ENCODE results near the gene NUCB2. TPM values are rescaled to one million over a fixed set of nuclear protein-coding genes. Genes with fewer than 3 reads are reported as not detected.

Gene NUCB2
- total and polyA plus RNA-seq, 2 of the 8 experiments (the other 6 are each of a cell fraction or from before 2014, with no cell fraction given): 9.0 to 34.2 TPM

DNA sequence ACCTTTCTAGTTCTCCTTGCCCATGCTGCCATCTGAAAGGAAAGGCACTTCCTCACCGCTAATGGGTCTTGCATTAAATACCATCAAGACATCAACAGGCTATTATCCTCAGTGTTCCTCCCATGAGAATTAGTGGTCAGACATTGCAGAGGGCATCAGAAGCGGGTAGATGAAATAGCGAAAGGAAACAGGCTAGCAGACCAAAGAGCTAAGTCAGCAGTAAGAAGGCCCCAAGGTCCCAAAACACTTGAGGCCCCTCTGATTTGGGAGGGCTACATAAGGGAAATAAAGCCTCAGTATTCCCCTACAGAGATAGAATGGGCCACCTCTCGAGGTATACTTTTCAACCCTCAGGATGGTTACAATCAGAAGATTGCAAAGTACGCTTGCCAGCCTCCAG is 99.0 kb downstream of the NUCB2 start:
- no peaks in the 10 kb centered on the region for H3K4me1 ChIP-seq (replicated peaks in 1 of 4; ENCODE audit: control insufficient read depth in 3 of 4, insufficient read depth in 4 of 4, low read length in 3 of 4)
- H2BK12ac ChIP-seq (ENCODE audit: low read depth, low read length): no peak overlapping the region
- no peak overlapping the region for H3K27ac ChIP-seq (ENCODE audit: low read depth, low read length)
- FAIRE-seq (no peak), DNase-seq (ENCODE audit: low read depth in 1 of 2, low spot score in 2 of 2) (no peak)
- H4K91ac ChIP-seq (replicated peaks; ENCODE audit: insufficient read length, low read length): no peak overlapping the region
- no peak overlapping the region for H3K4me3 ChIP-seq (ENCODE audit: extremely low read depth in 1 of 4, insufficient read depth in 2 of 4, low read depth in 3 of 4, low read length in 4 of 4)
- ChIA-PET CTCF (ENCODE audit: partially characterized antibody) (interaction anchor here (1.0 to 2.2 kb wide), 5 partner anchors 9 to 152 kb away, joined by 3 to 7 read pairs (median 5); no protein-coding TSS in a partner anchor), POLR2A (ENCODE audit: partially characterized antibody) (no interaction called here)
- no peaks in the 10 kb centered on the region for H3K79me1 ChIP-seq (ENCODE audit: low read depth, low read length)
- no peak overlapping the region for H4K5ac ChIP-seq (ENCODE audit: insufficient read length, low read depth, low read length)
- H2BK120ac ChIP-seq (replicated peaks; ENCODE audit: low read depth, low read length): no peak overlapping the region
- H2BK15ac ChIP-seq (ENCODE audit: low read length): no peak overlapping the region
- no peak overlapping the region for H3K4me2 ChIP-seq (ENCODE audit: insufficient read depth in 1 of 2, low read depth in 2 of 2, low read length in 2 of 2)
- no peak overlapping the region for H3K56ac ChIP-seq (replicated peaks; ENCODE audit: insufficient read length, low read depth, low read length)
- H4K8ac ChIP-seq (ENCODE audit: extremely low read depth, insufficient read depth, low read length): no peak overlapping the region
- no peaks in the 10 kb centered on the region for H3K79me2 ChIP-seq (ENCODE audit: control insufficient read depth in 1 of 2, insufficient read depth in 2 of 2, low read length in 2 of 2)
- H3K9me3 ChIP-seq (ENCODE audit: insufficient read depth in 2 of 2, low read depth in 1 of 2, low read length in 1 of 2): peaks cover 45 to 48% of the 10 kb centered on the region in 2 experiments
- no peak for TF ChIP-seq BACH1 (IDR thresholded peaks at IDR 0.05; ENCODE audit: low read length)
- no peak for TF ChIP-seq POLR2AphosphoS5 (IDR thresholded peaks at IDR 0.05; ENCODE audit: low read depth, low read length)
- TF ChIP-seq ZNF274 (IDR thresholded peaks at IDR 0.05; ENCODE audit: borderline replicate concordance, extremely low read depth, low read length): no peak
- no peak for TF ChIP-seq NANOG (IDR thresholded peaks at IDR 0.05; ENCODE audit: insufficient read depth, low read depth, low read length, poor library complexity, severe bottlenecking)
- TF ChIP-seq CHD1 (IDR thresholded peaks at IDR 0.05; ENCODE audit: low read depth, low read length): no peak
- no peak for TF ChIP-seq KDM1A (IDR thresholded peaks at IDR 0.05; ENCODE audit: borderline replicate concordance, low read length)
- TF ChIP-seq RXRA (IDR thresholded peaks at IDR 0.05; ENCODE audit: insufficient read depth, low read depth, low read length): no peak
- TF ChIP-seq SIX5 (IDR thresholded peaks at IDR 0.05; ENCODE audit: low read depth, low read length): no peak
- no peak for TF ChIP-seq TCF12 (IDR thresholded peaks at IDR 0.05; ENCODE audit: low read depth, low read length)
- no peak for TF ChIP-seq EZH2 (IDR thresholded peaks at IDR 0.05; ENCODE audit: low read depth, low read length, severe bottlenecking)
- TF ChIP-seq SUZ12 (IDR thresholded peaks at IDR 0.05; ENCODE audit: low read length): no peak
- no peak overlapping the region for H2AK5ac ChIP-seq (ENCODE audit: low read depth, low read length)
- no peaks in the 10 kb centered on the region for H4K20me1 ChIP-seq (replicated peaks in 1 of 2; ENCODE audit: control insufficient read depth in 1 of 2, insufficient read depth in 2 of 2, low read length in 2 of 2)
- WGBS, 2 experiments (ENCODE audit: extremely low coverage in 1 of 2, insufficient coverage in 1 of 2, insufficient read length in 1 of 2, insufficient replicate concordance in 2 of 2, low coverage in 1 of 2, low lambda C conversion rate in 2 of 2, missing lambda C conversion rate in 1 of 2): 85% methylated on average over 5 of the region's 5 CpGs; no CpG with 5 or more reads in 1 of the 2 experiments
- H2BK20ac ChIP-seq (ENCODE audit: low read length): no peak overlapping the region
- H3K23ac ChIP-seq (ENCODE audit: insufficient read length): no peak overlapping the region
- H3K9ac ChIP-seq (replicated peaks in 1 of 4; ENCODE audit: extremely low read depth in 1 of 4, low read depth in 3 of 4, low read length in 3 of 4): no peak overlapping the region
- H2AFZ ChIP-seq (ENCODE audit: low read length): no peak overlapping the region
- H3K18ac ChIP-seq (ENCODE audit: extremely low read depth, low read length): no peak overlapping the region
- H3K36me3 ChIP-seq (ENCODE audit: control insufficient read depth in 2 of 4, insufficient read depth in 4 of 4, low read length in 3 of 4): peaks cover 0 to 15% (median 0%) of the 10 kb centered on the region in 4 experiments; a peak in 2 of 8 replicates
- no peak overlapping the region for H2BK5ac ChIP-seq (ENCODE audit: low read depth, low read length)
- H3K14ac ChIP-seq (ENCODE audit: insufficient read length): no peak overlapping the region
- H3K27me3 ChIP-seq (replicated peaks in 1 of 4; ENCODE audit: control insufficient read depth in 3 of 4, extremely low read depth in 1 of 4, insufficient read depth in 3 of 4, low read length in 3 of 4): no peaks in the 10 kb centered on the region
- no peaks in the 10 kb centered on the region for H3K23me2 ChIP-seq (ENCODE audit: low read depth, low read length)
- H3K4ac ChIP-seq (replicated peaks; ENCODE audit: insufficient read length, low read depth, low read length): no peak overlapping the region

All from H1 (cell line).